Forelimb muscle (tissue), 1 donor: Measurements from ENCODE around the gene STPG1. TPM values are rescaled to one million over a fixed set of nuclear protein-coding genes. Genes with fewer than 3 reads are reported as not detected.
"Not testable (repeated sequence)": the region's sequence is repeated elsewhere in the genome, so short reads cannot be mapped to it uniquely, and the experiment has no call there.

Experiments used
- DNase-seq: peaks from one replicate; pipeline ENCODE4 v3.0.0-alpha.2; 2013; ENCODE audit warnings: low read depth
- polyA plus RNA-seq: library from polyadenylated mRNA; unstranded; fragments of 120-200 nt; gene quantifications from one replicate; pipeline ENCODE4 v1.2.1, GENCODE V29; 2013; ENCODE audit not compliant: insufficient read length

STPG1 gene
- polyA plus RNA-seq, result 1.8 TPM

DNA sequence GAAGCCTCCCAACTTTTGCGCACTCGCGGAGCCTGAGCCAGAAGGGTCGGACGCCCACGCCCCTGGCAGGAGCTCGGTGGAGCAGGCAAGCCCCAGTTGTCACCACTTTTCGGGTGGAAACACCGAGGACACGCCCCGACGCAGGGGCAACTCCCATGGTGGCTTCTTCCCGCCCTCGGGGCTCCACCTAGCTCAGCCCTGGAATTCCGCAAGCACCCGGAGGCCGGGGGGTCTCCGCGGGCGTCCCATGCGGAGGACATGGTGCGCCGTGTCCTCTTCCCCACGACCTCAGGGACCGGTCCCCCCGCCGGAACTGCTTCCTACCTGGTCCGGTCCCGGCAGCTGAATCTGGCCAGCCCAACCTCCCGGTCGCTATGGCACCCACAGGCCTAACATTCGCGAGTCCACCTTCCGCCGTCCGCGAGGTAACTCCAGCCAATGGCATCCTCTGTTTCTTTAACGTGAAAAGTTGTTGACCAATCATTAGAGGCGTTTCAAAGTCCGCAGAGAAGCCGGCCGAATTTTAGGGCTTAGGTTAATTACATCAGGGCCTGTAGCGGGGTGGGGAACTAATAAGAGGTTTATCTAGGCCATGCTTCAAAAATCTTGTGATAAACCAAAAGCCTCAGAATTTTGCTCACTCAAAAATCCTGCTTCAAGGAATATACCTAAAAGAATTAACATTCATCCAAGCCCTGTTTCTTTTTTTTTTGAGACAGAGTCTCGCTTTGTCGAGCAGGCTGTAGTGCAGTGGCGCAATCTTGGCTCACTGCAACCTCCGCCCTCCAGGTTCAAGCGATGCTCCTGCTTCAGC is at the start of gene STPG1:
Gene STPG1, minus strand, starts transcription at position 433 of the 814 bp plus-strand sequence. CDS start 12,394 bp downstream, outside the sequence.
- no peak for DNase-seq

GRCh38 chr1:24462128-24462527 is 48.5 kb upstream of the STPG1 start:
- not testable (repeated sequence) for DNase-seq

DNA sequence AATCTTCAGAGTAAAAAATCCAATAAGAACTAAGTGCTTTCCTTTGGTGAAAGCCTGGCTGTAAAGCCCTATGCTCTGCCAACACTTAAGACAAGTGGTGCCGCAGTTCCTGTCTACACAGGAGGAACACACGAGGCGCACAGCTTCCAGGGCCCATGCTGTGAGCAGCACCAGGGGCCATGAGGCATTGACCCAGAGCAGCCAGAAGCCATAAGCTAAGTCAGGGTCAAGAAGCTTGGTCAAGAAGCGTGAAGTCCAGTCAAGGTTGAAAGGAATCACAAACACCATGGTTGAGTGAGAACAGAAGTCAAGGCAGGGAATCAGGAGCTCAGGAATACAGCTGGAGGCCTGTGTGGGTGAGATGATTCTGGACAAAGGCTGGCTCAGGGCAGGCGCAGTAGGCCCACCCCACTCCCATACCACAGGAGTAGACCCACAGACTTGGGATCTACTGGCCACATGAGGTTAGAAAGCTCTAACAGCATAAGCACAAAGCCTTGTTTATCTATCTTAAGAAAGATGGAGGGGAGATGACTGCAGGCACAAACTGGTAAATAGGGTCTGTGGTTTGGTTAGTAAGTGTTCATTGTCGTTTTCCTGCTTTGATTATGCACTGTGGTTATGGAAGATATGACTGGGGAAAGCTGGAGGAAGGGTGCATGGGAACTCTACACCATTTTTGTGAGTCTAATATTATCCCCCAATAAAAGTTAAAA is 46.1 kb upstream of the STPG1 start:
- DNase-seq, result no peak

- DNase-seq, result no peak
Measured at GRCh38 chr1:24457866-24458265, 44.3 kb upstream of the STPG1 start.

- DNase-seq, result no peak
Measured at GRCh38 chr1:24455272-24455671, 41.7 kb upstream of the STPG1 start.

- no peak for DNase-seq
Measured at GRCh38 chr1:24454673-24455072, 41.1 kb upstream of the STPG1 start.

DNA sequence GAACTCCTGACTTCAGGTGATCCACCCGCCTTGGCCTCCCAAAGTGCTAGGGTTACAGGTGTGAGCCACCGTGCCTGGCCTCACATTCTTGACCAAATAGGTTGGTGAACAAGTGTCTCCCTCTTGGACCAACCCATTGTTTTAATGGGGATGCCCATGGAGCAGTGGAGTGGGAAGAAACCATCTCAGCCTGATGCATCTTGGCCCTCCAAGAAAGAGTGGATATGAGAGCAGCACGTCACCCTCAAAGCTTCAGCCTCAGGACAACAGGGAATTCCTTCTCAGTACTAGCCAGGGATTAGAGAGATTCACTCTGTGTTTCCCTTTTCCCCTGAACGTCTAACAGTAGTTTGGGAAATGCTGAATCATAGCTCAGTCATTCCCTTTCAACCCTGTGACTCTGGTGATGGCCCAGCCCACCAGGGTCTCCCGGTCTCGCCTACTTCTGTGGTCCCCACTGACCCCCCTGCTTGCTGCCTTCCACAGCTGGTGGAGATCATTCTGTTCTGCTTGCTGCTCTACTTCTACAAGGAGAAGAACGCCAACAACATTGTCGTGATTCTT is 39.4 kb upstream of the STPG1 start:
- no peak for DNase-seq

DNA sequence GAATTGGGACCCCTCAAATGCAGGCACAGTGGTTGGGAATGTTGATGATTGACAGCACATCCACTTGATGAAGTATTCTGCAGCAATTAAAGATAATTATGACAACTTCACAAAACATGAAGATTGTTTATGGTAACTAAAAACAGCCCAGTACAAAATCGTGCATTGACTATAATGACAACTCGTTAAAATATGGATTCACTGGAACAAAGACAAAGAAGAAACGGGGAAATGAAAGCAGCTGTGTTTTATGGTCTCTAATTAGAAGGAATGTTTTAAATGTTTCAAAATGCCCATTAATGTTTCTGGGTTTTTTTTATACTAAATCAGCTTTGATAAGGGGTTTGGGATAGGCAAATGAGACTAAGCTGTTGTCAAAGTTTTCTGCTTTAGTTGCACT is 38.2 kb upstream of the STPG1 start:
- no peak for DNase-seq

DNA sequence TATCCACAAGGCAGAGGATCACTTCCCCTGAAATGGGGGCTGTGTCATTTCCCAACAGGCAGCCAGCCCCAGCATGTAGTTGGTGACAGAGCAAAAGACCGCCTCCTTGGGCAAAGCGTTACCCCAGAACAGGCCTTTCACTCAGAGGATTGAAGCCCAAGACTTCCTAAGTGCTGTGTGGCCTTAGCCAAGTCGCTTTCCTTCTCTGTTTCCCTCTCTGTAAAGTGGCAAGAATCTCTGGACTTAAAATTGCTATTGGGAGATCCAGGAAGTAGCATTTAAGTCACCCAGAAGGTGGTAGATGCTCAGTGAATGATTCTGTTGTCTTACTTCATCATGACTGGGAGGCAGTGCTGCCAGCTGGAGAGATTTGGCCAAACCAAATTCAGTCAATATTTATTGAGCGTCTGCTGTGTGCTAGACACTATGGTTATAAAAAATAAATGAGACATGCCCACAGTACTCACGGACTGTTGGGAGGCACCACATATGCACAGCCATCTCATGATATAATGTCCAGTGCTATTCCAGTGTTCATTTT is 37.3 kb upstream of the STPG1 start:
- DNase-seq, result no peak

DNA sequence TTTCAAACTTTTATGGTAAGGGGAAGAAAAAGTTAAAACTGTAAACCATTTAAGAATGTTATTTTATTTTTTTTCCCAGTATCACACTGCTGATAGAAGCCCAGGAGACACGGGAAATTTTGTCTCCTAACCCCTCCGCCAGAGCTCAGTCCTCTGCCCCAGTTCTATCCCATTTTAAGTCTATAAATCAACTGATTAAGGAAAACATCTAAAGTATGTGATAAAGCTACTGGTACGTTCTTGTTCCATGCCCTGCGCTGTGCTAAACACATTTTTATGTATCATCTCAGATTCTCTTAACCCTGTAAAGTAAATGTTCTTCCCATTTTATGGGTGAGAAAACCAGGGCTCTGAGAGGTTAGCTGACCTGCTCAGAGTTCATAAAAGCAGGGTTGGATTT is 36.7 kb upstream of the STPG1 start:
- no peak for DNase-seq

DNA sequence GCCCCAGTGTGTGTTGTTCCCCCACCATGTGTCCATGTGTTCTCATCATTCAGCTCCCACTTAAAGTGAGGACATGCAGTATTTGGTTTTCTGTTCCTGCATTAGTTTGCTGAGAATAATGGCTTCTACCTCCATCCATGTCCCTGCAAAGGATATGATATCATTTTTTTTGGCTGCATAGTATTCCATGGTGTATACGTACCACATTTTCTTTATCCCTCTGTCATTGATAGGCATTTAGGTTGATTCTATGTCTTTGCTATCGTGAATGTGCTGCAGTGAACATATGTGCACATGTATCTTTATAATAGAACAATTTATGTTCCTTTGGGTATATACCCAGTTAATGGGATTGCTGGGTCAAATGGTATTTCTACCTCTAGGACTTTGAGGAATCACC is 32.9 kb upstream of the STPG1 start:
- DNase-seq, result not testable (repeated sequence)

DNA sequence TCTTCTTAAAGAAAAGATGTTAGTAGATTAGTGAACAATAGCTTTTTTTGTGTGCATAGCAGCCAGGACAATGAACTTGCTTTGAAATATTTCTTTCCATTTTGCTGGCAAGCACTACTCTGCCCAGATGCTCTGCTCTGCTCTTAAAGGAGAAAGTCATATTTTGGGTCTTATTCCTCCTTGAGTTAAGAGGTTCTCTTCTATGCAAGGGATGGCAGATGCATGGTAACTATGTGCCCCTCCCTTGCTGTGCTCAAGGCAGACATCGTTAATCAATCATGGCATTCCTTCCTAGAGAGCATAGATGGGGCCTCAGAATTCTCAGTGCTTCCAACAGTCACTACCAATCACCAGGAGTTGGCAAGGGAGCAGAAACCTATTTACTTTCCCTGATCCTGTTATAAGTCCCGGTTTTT is 29.7 kb upstream of the STPG1 start:
- DNase-seq, result no peak

- DNase-seq, result no peak
Measured at GRCh38 chr1:24442764-24443163, 29.2 kb upstream of the STPG1 start.

DNA sequence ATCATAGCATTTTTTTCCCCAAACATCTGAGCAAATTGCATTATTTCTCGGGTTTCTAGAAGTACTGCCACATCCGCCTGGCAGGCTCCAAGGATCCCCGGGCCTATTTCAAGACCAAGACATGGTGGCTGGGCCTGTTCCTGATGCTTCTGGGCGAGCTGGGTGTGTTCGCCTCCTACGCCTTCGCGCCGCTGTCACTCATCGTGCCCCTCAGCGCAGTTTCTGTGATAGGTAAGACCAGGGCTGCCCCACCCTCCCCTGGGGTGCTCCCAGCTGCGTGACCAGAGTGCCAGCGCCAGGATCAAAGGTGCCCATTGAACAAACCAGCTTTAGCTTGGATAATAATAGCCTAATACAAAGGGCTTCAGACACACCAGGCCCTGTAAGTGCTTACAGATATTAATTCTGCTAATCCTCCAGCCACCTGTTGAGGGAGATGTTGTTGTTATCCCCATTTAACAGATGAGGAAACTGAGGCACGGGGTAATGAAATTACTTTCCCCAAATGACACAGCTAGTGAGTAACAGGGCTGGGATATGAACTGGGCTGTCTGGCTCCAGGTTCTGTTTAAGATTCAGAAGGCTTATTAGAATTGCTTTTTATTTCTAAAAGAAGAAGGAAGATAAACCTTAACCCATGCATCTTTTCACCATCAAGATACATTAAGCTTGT is 28.6 kb upstream of the STPG1 start:
- no peak for DNase-seq

- DNase-seq, result no peak
Measured at GRCh38 chr1:24441480-24441879, 27.9 kb upstream of the STPG1 start.

DNA sequence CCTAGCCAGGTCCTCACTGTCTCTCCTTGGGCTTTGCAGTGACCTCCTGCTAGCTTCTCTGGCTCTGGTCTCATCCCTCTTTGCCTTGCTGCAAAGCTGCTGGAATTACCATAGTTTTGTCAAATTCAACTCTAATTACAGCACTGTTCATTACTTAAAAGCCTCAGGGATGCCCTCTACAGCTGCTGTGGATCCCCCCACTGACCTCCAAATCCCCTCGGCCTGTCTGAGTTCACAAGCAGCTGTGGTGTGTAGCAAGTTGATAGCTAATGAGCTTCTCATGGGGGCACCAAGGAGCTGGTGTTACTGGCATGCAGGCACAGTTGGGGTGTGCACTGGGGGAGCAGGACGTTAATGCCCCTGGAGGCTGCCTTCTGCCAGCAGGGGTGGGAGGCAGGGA is 26.9 kb upstream of the STPG1 start:
- DNase-seq, result no peak

DNA sequence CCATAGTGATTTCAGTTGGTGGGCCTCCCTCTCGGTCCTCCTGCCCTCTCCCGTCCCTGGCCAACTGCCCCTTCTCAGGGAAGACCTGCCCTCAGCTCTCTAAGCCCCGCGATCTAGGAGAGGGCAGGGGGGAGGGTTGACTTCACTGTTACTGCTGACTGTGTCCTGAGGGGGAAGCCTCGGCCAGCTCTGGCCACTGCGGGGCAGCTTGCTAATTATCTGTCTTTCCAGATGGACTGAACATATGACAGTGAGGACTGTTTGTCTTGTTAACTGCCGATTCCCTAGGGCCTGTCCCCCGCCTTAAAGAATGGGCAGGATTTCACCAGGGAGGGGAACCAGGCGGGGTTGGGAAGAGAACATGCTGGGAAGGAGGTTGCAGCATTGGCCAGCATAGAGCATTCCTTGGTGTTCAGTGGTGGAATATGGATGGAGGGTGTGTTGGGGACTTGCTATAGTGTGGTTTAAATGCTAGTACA is 24.9 kb upstream of the STPG1 start:
- DNase-seq, result no peak

DNA sequence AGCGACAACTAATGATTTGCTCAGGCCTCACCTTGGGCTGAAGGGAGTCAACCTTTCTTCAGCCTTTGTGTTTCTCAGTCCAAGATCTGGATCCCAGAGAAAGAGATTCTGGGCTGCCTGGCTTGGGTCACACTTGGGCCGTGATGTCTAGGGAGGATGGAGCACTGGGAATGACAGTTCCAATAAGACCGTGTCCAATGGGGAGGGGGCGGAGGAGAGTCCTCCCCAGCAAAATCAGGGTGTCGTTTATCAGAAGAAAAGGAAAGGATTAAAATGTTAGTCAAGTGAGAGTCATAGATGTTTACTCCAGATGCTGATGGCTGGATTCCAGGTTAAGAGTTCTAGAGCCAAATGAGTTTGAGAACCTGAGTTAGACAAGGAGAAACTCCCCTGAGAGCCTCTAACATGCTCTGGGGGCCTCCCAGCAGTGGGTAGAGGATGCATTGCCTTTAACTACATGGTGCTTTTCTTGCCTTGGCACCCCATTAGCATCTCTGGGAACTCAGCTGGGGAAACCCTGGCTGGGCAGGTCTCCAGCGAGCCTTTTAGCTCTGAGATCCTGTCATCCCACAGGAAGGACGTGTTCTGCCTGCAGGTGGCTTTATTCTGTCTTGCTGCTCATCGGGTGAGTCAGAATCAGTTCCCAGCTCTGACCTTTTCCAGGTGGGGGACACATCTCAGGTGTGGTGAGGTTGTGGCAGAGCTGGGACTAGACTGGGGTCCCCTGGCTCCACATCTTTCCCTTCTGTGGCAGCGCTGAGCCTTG is 24.2 kb upstream of the STPG1 start:
- DNase-seq, result no peak

GRCh38 chr1:24435782-24436365 is 22.3 kb upstream of the STPG1 start:
- DNase-seq, result no peak

DNA sequence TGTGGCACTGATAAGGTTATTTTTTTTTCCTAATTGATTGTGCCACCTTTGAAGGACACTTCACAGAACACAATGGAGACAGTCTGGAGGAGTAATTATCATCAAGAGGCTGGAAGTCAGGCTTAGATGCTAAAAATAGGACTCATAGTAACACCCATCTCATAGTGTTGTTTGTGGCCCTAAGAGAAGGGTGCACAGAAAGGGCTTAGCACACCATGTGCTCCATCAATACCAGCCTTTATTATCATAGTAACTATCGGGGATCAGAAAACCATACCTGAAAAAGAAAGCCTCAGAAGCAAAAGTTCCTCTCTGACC is 13.9 kb upstream of the STPG1 start:
- DNase-seq, result no peak
